ENCODE measurements around the gene CMC1.

CMC1 gene

GRCh38 chr3:28226020-28226419 is 15.4 kb upstream of the CMC1 start:
- no peak for DNase-seq (ENCODE audit: low spot score)
- in situ Hi-C loops (cut with MboI; ENCODE audit: low sequenced_read_pairs, unreplicated experiment): no loop called here
- TF ChIP-seq CTCF (IDR thresholded peaks at IDR 0.05; ENCODE audit: borderline replicate concordance, control extremely low read depth, extremely low read depth, insufficient read depth, missing control alignments): no peak

- in situ Hi-C loops (cut with MboI; ENCODE audit: low sequenced_read_pairs, unreplicated experiment): no loop called here
Observed at GRCh38 chr3:28228623-28229022, 12.8 kb upstream of the CMC1 start.

GRCh38 chr3:28232659-28233058 is 8.8 kb upstream of the CMC1 start:
- in situ Hi-C loops (cut with MboI; ENCODE audit: low sequenced_read_pairs, unreplicated experiment): no loop called here
- TF ChIP-seq CTCF (IDR thresholded peaks at IDR 0.05; ENCODE audit: borderline replicate concordance, control extremely low read depth, extremely low read depth, insufficient read depth, missing control alignments): no peak
- DNase-seq (ENCODE audit: low spot score): no peak

More at GRCh38 chr3:28228623-28229022, 12.8 kb upstream of the CMC1 start:
- DNase-seq (ENCODE audit: low spot score): no peak
- TF ChIP-seq CTCF (IDR thresholded peaks at IDR 0.05; ENCODE audit: borderline replicate concordance, control extremely low read depth, extremely low read depth, insufficient read depth, missing control alignments): no peak

GRCh38 chr3:28234454-28234853 is 7.0 kb upstream of the CMC1 start:
- in situ Hi-C loops (cut with MboI; ENCODE audit: low sequenced_read_pairs, unreplicated experiment): no loop called here
- no peak for TF ChIP-seq CTCF (IDR thresholded peaks at IDR 0.05; ENCODE audit: borderline replicate concordance, control extremely low read depth, extremely low read depth, insufficient read depth, missing control alignments)
- no peak for DNase-seq (ENCODE audit: low spot score)

- in situ Hi-C loops (cut with MboI; ENCODE audit: low sequenced_read_pairs, unreplicated experiment): no loop called here
- no peak for DNase-seq (ENCODE audit: low spot score)
- no peak for TF ChIP-seq CTCF (IDR thresholded peaks at IDR 0.05; ENCODE audit: borderline replicate concordance, control extremely low read depth, extremely low read depth, insufficient read depth, missing control alignments)
Observed at GRCh38 chr3:28239108-28239507, 2.3 kb upstream of the CMC1 start.

GRCh38 chr3:28240441-28240840 is 978 bp upstream of the CMC1 start:
- DNase-seq (ENCODE audit: low spot score): no peak
- in situ Hi-C loops (cut with MboI; ENCODE audit: low sequenced_read_pairs, unreplicated experiment): no loop called here
- no peak for TF ChIP-seq CTCF (IDR thresholded peaks at IDR 0.05; ENCODE audit: borderline replicate concordance, control extremely low read depth, extremely low read depth, insufficient read depth, missing control alignments)

GRCh38 chr3:28242519-28242918 is 1.1 kb downstream of the CMC1 start:
- in situ Hi-C loops (cut with MboI; ENCODE audit: low sequenced_read_pairs, unreplicated experiment): no loop called here
- no peak for DNase-seq (ENCODE audit: low spot score)
- no peak for TF ChIP-seq CTCF (IDR thresholded peaks at IDR 0.05; ENCODE audit: borderline replicate concordance, control extremely low read depth, extremely low read depth, insufficient read depth, missing control alignments)

Measured in GM13976 (cell line).